Activated CD4-positive, CD25-positive, alpha-beta regulatory T cell treated with anti-CD3 and anti-CD28 coated beads, Interleukin-2, amount 50 U/mL, for 24 hours (primary cell): ENCODE measurements around the gene CDH5.

Experiments used
- ATAC-seq, 2 donors: fragments of 150-1000 bp; cut with Tn5 transposase; one replicate each; pipeline ENCODE4 v1.10.0; 2021; ENCODE audit warnings: mild to moderate bottlenecking in 1 of 2, moderate library complexity in 1 of 2

The CDH5 gene

DNA sequence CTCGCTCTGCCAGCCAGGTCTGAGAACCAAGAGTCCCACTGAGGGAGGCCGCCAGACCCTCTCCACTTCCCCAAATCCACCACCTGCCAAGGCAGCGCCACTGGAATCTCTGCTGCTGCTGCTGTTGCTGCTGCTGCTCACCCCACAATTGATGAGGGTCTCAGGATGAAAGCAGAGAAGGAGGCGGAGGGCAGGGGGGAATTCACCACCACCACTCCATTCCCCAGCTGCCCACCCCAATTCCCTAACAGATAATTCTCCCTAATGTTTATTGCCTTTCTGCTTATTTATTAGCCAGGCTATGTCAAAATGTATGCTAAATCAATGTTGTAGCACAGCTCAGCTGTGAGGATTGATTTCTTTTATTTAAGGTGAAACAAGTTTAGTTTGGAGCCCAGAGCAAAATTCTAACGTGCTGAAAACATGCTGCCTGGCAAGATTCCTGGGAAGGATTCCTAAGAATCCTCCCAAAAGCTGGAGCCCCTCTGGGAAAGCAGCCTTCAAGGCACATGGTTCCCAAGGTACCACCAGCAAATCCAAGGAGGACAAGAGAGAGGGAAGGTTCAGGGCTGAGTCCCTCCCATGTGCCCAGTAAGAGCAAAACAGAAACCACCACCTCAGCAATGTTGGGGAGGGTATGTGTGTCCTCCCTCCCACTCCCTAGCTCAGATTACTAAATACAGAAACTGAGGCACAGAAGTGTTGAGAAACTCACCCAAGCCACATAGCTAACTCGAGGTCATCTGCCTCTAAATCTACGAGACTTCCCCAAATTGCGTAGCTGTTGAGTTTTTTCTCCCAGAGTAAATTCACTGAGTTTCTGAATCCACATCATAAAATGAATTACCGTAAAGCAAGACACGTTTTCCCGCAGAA lies 12.2 kb upstream of the CDH5 start:
- ATAC-seq: no peak

DNA sequence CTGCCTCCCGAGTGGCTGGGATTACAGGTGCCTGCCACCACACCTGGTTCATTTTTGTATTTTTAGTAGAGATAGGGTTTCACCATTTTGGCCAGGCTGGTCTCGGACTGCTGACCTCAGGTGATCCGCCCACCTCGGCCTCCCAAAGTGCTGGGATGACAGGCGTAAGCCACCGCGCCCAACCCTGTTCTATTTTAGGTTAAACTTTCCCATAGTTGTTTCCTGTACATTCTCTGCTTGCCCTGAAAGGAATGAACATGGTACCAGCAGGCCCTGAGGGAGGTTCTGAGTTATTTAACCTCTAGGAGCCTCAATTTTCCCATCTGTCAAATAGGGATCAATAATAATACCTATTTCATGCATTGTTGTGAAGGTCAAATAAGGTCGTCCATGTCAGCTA lies 11.0 kb upstream of the CDH5 start:
- no peak for ATAC-seq

DNA sequence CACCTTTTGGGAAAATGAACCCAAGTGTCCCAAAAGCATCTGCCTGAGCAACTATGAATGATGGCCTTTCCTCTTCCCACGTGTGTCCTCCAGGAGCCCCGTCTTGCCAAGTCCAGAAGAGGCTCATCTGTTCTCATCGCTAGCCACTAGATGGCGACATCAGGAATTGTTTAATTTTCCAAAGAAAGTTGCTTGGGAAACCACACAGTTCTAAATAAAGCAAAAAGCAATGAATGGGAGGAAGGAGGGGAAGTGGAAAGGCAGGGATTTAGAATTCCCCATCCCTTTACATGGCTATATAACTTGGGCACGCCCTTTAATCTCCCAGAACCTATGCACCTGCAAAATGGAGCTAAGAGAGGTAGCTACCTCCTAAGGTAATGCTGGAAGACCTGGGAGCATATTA lies 9.0 kb upstream of the CDH5 start:
- ATAC-seq: no peak

DNA sequence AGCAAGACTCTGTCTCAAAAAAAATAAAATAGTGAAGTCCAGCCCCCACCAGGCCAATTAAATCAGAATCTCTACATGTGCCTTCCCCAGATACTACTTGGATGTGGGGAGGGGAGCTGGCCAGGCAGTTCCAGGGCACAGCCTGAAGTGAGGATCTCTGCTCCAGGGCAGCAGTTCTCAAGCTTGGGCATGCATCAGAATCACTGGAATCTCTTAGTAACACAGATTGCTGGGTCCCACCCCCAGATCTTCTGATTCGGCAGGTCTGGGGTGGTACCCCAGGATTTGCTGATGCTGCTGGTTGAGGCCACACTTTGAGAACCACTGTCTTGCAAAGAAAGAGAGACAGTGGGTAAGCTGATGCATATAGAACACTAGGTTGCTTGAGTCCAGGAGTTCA lies 8.3 kb upstream of the CDH5 start:
- ATAC-seq: no peak

DNA sequence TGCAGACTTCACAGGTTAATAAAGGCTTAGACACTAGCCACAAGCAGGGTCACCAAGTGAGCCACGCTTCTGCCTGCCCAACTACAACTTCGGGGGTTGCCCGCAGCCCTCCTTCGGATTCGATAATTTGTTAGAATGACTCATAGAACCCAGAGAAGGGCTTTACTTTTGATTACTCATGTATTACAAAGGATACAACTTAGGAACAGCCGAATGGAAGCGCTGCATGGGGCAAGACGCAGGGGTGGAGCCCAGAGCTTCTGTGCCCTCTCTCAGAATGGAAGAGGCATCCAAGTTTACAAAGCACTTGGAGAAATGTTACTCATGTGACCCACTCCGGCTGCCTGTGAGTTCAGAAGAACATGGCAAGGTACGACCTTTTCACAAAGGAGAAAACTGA lies 7.5 kb upstream of the CDH5 start:
- no peak for ATAC-seq

DNA sequence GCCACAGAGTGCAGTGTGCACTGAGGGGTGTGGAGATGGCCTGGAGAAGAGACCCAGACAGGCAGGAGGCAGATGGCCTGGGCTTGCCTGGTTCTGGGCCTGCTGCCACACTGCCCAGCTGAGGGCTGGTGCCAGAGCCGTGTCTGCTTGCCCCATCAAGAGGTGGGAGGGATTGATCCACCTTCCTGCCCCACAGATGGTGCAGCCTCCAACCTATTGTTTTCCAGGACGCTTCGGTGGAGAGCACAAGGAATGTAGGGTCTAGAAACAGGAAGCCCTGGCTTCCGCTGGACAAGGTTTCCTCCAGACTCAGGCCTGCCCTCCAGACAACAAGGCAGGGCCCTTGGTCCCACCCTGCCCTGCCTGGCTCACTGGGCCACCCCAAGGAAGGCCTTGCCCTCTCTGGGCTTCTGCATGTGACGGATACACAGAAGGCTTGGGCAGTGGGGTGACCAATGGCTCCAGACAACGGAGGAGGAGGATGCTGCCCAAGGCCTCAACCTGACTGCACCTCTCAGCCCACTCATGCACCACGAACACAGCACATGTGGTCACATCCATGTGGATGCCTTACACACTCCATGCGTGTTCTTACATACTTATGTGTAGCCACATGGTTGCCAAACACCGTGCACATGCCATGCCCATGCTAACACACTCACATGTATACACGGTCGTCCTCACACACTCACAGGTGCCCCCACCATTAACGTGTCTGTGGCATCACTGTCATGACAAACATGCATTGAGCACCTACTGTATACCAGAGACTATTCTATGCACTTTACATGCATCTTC lies 6.5 kb upstream of the CDH5 start:
- ATAC-seq: no peak

DNA sequence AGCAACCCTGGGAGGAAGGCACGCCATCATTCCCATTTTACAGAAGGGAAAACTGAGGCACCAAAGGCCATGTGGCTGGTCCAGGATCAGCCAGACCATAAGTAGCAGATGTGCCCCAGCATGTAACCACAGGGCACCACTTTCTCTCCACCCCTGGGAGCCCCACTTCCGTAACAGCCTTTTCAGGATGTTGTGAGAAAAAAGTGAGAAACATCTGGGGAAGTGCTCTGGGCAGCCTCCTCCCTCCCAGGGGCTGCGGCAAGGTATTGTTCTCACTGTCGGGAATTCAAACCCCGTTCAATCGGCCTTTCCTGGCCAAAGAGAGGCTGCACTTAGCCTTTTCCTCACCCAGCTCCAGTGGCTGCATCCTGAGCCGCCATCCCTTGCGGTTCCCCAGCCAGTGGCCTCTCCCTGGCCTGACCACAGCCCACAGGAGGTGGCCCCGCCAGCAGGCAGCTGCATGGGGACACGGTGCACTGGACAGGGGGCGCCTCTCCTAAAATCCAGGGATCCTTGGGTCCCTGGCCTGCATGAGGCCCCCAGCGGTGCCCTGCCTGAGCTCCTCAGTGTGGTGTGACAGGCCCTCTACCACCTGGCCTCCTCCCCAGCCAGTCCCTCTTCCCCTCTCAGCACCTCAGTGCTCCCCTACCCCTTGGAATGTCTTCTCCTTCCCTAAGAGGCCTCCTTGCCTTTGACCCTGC lies 5.7 kb upstream of the CDH5 start:
- no peak for ATAC-seq

DNA sequence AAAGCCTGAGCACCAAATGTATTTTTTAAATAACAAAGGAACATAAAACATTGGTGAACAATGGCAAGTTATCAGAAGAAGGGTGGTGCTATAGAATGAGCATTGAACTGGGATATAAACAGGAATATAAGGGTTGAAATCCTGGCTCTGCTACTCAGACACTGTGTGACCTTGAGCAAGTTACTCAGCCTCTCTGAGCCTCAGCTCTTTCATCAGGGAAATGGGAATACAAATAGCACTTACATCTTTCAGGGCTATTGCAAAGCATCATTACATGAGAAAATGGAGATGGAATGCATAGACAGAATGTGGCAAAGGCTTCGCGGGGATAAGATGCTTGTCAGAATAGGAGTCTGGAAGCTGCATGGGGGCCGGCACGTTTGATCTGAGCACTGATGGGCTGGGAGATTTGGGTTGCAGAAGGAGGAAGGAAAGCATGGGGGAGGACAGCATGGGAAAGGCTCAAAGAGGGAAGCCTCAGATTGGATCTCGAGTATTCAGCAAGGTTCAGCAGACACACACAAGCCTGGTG lies 4.8 kb upstream of the CDH5 start:
- ATAC-seq: no peak

DNA sequence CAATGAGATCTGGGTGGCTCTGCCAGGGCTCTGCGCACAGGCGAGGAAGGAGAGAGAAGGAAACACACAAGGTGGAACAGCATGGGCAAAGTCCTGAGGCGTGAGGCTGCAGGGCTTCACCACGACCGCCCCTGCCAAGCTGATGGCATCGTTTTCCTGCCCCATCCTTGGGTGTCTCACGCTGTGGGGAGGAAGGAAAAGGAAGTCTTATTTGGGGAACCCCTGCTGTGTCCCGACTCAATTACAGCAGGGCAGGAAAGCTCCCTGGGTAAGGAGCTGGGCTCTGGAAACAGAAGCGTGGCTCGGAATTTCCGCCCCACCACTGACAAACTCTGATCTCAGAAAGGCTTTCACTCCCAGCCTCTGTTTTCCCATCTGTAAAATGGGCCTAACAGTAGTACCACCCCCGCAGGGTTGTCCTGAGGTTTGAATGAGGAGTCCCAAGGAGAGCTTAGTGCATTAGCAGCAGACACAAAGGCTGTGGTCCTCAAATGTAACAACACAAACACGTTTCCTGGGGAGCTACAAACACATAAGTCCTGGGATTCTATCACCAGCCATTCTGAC lies 3.2 kb upstream of the CDH5 start:
- no peak for ATAC-seq

DNA sequence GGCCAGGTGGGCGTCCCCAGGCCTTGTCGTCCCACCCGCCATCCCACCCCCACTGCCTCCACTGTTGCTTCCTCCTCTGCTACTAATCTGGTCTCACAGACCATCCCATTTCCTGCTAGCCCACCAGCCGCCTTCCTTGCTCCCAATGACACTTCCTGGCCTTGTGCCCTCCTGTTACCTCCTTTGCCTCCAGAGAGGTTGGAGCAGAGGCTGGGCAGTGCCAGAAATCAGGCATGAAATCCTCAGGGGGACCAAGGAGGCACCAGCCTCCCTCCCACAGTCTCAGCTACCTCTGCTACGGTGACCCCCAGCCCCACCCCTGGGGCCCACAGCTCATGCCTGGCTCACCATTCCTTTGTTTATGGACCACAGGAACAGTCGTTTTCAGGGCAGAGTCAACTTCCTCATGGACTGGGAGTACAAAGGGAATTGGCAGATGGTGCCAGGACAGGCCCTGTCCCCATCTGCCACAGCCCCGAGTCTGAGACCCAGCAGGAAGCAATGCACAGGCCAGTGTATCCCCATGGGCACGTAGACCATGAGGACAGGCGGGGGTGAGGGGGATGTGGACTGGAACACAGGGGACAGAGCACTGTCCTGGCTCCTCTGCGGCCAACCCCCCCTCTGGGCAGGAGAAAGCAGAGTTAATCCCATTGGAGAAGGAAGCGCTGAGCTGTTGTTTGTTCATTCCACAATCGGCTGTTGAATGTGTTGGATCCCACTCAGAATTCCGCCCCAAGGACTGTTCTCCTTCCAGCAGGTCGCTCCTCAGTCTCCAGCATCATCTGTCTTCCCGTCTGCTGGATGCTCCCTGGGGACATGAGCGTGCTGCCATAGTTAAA lies 2.2 kb upstream of the CDH5 start:
- no peak for ATAC-seq

DNA sequence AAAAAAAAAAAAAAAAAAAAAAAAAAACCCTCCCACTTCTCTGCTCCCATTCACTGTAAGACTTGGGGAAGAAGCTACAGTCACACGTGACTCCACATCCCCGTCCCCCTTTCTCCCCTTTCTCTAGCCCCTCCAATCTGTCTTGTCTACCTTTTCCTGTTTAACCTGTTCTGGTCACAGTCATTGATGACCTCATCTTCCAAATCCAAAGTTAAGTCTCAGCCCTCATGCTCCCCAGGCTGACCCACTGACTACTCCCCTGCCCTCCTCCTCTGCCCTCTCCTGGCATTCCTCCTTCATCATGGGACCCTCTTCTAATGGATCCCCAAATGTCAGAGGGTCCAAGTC lies 1.6 kb upstream of the CDH5 start:
- ATAC-seq: no peak

DNA sequence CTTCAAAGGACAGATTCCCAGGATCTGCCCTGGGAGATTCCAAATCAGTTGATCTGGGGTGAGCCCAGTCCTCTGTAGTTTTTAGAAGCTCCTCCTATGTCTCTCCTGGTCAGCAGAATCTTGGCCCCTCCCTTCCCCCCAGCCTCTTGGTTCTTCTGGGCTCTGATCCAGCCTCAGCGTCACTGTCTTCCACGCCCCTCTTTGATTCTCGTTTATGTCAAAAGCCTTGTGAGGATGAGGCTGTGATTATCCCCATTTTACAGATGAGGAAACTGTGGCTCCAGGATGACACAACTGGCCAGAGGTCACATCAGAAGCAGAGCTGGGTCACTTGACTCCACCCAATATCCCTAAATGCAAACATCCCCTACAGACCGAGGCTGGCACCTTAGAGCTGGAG lies 840 bp upstream of the CDH5 start:
- ATAC-seq: no peak

DNA sequence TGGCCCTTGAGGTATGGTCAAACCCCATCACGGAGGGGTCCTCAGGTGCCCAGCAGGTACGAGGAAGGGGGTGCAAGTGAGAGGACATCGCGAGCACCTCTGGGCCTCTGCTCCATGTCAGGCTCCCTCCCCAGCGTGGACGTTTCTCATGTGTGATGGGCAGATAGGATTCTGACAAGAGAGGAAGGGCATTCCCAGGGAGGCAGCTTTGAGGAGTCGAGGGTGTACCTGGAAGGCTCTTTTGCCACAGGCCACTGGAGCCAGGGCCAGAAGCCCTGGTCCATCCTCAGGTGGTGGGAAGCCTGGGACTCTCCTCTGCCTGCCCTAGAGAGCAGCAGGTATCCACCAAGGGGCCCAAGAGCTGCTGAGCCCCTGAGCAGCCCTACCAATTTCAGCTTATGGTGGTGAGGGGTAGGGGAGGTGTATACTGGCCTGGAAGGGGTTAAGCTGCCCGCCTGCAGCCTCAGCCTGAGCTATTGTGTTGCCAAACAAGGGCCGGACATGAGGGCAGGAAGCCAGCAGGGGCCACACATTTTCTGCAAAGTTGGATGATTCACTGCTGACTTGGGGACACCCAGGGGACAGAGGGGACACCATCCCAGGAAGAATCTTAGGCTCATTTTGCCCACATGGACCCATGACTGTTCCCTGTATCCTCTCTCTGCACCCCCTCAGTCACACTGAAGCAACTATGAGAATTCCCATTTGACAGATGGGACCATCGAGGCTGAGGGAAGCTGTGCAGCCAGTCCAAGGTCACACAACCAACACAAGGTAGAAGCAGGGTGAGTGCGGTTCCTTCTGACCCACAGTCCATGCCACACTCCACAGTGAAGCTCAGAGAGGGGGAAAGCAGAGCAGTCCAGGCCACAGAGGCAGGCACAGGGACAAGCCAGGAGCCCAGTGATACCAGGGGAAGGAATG lies 1.7 kb downstream of the CDH5 start:
- ATAC-seq: no peak

DNA sequence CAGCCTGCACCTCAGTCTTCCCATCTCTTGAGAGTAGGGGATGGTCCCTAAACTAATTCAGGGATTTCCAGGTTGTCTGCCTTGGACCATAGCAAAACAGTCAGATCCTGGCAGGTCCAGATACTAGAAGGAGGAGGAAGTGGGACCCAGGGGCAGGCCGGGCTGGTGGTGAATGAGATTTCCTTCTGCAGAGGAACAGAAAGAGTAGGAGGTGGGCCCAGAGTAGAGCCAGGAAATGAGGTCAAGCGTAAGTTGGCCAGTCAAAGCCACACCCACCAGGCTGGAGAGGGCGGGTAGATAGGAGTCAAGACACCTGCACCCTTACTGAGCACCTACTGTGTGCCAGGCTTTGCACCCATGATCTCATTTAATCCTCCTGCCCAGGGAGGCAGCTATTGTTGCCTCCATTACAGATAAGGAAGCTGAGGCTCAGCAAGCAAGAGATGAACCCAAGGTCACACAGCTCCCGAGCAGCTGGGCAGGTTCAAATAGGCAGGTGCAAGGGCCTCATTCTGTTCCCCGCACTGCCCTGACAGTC lies 2.6 kb downstream of the CDH5 start:
- ATAC-seq: no peak

DNA sequence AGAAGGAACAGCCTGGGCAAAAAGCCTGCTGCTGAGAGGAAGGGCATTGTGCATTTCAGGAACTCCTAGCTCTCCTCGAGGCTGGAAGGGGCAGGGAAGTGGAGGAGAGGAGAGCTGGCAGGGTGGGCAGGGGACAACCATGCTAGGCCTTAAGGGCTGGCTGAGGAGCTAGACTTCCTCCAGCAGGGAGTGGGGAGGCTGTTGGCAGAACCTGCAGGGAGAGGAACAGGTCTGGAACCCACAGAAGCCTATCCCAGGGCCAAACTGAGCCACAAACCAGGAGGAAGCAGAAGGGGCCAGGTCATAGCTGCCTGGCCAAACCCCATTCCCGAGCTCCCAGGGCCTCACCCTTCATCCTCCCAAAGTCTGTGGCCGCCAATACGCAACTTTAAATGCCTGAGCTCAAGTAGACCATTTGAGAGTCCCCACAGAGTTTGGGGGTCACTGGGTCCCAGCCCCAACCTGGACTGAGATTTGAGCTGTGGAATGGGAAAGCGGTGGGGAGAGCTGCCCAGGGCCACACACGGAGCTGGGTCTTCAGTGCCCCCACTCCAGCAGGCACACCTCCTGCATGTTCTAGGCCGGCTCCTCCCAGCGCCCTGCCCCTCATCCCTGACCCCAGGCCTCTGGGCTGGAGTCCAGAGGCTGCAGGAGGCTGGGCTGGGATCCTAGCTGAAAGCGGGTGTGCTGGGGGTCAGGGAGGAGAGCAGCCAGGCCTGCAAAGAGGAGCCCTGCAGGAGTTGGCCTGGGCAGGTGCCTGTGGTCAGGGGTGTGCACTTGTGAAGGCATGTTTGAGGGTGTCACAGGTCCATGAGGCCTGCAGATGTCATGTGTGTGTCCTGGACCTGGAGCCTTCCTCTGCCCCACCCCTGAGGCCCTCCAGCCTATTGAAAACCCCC lies 4.5 kb downstream of the CDH5 start:
- no peak for ATAC-seq

DNA sequence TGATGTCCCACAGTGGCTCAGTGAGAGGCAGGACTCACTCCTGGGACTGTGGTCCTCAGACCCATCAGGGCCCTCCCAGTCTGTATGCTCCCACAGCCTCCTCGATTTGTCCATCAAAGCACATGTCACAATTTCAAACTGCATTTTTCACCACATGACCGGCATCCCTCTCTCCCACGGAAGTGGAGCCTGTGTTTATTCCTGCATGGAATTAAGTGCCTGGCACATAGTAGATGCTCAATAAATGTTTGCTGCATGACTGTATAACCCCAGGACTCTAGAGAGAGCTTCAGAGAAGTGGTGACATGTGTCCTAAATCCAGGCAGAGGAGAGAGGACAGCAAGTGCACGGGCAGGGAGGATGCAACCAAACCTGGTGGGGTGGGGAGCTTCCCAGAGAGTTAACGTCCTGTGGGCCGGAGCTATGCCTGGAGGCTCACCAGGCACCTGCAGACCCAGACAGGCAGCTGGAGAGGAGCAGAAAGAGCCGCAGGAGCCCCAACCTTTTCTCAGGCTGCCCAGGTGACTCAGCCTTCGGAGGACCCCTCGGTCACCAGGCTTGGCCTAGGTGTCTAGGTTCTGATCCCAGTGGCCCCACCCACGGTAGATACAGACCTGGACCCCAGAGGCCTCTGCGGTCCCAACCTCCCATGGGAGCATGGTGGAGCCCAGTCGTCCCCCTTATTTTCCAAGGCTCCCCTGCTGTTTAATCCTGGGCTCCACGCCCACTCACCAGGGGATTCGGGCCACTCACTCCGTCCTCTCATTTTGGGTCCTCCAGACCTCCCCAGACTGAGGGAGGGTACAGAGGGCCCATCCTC lies 5.8 kb downstream of the CDH5 start:
- no peak for ATAC-seq

DNA sequence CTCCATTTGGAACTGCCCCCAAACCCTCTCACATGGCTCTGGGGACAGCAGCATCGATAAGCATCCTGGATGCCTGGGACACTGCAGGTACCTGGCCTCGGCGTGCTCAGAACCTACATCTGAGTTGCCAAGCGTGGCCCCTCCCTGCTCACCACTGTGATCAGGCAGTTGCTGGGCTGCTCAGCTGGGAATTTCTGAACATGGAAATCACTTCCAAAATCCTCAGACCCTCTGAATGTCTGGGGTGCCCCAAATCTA lies 6.3 kb downstream of the CDH5 start:
- ATAC-seq: no peak

DNA sequence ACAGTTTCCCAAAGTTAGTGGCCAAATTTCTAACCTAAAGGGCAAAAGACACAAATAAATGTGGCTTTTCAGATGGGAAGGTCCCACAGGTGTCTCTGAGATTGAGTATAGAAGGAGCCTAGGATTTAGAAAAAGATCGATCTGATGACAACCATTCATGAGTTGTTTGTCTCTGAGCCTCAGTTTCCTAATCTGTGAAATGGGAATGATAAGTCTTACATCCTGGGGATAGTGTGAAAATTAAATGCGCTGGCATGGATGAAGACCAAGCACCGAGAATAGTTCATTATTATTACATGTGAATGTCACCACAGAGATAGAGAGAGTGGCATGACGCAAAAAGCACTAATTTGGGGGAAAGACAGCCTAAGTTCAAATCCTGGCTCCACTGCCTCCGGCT lies 7.2 kb downstream of the CDH5 start:
- no peak for ATAC-seq

DNA sequence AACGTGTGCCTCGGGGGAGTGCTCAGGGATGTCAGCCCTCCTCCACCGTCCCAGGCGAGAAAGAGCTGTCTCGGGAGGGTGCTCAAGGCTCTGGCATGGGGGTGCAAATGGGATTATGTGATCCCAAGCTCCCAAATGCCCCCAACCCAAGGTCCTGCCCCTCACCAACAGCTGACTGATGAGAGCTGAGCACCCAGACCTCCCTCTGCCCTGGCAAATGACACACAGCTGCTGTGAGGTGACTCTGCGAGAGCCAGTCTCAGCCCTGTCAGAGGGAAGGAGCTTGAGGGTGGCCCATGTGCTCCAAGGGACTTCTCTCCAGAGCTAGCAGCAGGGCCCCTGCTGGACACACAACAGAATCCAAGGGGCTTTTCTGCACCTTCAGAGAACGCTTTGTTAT lies 7.7 kb downstream of the CDH5 start:
- no peak for ATAC-seq
